ENCODE data around the gene SNAPC4. TPM values are rescaled to one million over a fixed set of nuclear protein-coding genes. Genes with fewer than 3 reads are reported as not detected.

The SNAPC4 gene
- total and polyA plus RNA-seq, 4 donors: 6.8 to 12.4 (median 9.8) TPM

DNA sequence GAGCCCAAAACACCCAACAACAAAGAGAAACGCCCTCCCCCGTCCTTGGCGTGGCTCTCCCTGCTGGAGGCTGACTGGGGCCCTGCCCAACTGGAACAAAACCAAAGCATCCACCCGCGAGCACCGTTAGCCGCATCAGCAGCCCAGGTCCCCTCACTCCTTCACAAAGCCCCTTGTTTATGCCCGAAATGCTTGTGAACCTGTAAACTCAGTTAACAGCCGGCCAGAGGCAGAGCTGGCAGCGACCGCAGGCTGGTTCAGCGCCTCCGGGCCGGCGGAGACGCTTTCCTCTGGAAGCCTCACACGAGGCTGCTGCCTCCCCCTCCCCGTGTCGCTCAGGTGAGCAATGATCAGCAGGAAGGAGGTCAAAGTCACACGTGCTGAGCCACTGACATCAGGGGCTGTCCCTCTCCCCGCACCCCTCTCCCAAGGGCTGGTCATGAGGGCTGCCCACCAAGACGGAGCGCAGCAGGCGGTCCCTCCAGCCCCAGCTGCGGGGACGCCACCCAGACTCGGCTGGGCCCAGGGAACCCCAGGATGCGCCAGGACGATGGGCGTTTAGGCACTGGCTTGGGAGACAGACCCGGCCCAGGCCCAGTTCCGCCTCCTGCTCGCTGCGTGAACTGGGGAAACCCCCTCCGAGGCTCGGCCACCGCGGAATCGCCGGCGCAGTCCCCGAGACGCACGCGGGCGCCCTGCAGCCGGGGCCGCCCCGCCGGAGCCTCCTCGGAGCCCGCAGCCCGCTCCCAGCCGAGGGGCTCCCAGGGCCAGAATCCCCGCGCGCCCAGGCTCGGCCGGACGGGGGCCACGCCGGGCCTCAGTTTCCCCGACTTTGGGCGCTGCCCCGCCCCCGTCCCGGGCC is 563 bp downstream of the SNAPC4 start:
- Histone ChIP-seq H3K9ac (ENCODE audit: insufficient read depth in 1 of 2, low read length in 2 of 2) (peak overlapping the region in 1 of 2 donors; percentile 61), H3K36me3 (ENCODE audit: control insufficient read depth in 4 of 4, insufficient read depth in 4 of 4, low read length in 4 of 4) (peaks cover 3 to 38% (median 9%) of the 10 kb centered on the region in 4 donors), H3K27me3 (ENCODE audit: control insufficient read depth in 3 of 3, insufficient read depth in 3 of 3, low read length in 2 of 3) (no peaks in the 10 kb centered on the region), H3K9me3 (ENCODE audit: control insufficient read depth in 4 of 4, insufficient read depth in 3 of 4, low read length in 3 of 4) (no peaks in the 10 kb centered on the region), H3K4me3 (peak overlapping the region; percentile 93), H3K27ac (ENCODE audit: low read depth in 1 of 2, low read length in 1 of 2) (peak overlapping the region; percentile 54 to 57), H3K4me1 (ENCODE audit: control insufficient read depth in 5 of 5, insufficient read depth in 5 of 5, low read length in 5 of 5) (peaks cover 0 to 15% (median 8%) of the 10 kb centered on the region in 5 donors)
- DNase-seq (no peak), ATAC-seq (ENCODE audit: insufficient read depth, low FRiP score) (no peak)
- 2 to 4% methylated on average over 61 to 67 of the region's 67 CpGs for WGBS, 2 donors
- no peak for TF ChIP-seq CTCF (IDR thresholded peaks at IDR 0.05; ENCODE audit: control extremely low read depth, extremely low read depth)

- 95 to 99% methylated on average over 12 of the region's 12 CpGs for WGBS, 2 donors
- Histone ChIP-seq H3K27ac (ENCODE audit: low read depth in 1 of 2, low read length in 1 of 2) (no peak overlapping the region), H3K9me3 (ENCODE audit: control insufficient read depth in 4 of 4, insufficient read depth in 3 of 4, low read length in 3 of 4) (no peaks in the 10 kb centered on the region), H3K9ac (ENCODE audit: insufficient read depth in 1 of 2, low read length in 2 of 2) (no peak overlapping the region), H3K4me3 (no peak overlapping the region), H3K36me3 (ENCODE audit: control insufficient read depth in 4 of 4, insufficient read depth in 4 of 4, low read length in 4 of 4) (peaks cover 5 to 39% (median 14%) of the 10 kb centered on the region in 4 donors), H3K27me3 (ENCODE audit: control insufficient read depth in 3 of 3, insufficient read depth in 3 of 3, low read length in 2 of 3) (no peaks in the 10 kb centered on the region), H3K4me1 (ENCODE audit: control insufficient read depth in 5 of 5, insufficient read depth in 5 of 5, low read length in 5 of 5) (peaks cover 0 to 15% (median 8%) of the 10 kb centered on the region in 5 donors)
- ATAC-seq (ENCODE audit: insufficient read depth, low FRiP score) (no peak), DNase-seq (no peak)
- TF ChIP-seq CTCF (IDR thresholded peaks at IDR 0.05; ENCODE audit: control extremely low read depth, extremely low read depth): no peak
These were observed 1.7 kb downstream of the SNAPC4 start for GRCh38 chr9:136398286-136398685.

DNA sequence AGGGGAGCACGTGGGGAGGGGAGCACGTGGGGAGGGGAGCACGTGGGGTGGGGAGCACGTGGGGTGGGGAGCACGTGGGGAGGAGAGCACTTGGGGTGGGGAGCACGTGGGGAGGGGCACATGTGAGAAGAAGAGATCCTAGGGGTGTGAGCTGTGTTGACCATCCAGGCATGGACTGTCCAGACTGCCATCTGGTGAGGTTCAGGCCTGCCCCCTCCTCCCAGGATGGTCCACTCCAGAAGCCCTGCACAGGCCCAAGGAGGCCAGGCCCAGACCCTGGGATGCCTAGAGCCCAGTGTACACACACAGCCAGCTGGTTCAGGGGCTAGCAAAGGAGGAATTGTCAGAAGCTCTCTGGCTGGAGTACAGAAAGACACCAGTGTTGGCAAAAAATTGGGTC is 2.3 kb downstream of the SNAPC4 start:
- DNase-seq: no peak
- Histone ChIP-seq H3K9ac (ENCODE audit: insufficient read depth in 1 of 2, low read length in 2 of 2) (no peak overlapping the region), H3K27ac (ENCODE audit: low read depth in 1 of 2, low read length in 1 of 2) (no peak overlapping the region), H3K4me3 (no peak overlapping the region), H3K9me3 (ENCODE audit: control insufficient read depth in 4 of 4, insufficient read depth in 3 of 4, low read length in 3 of 4) (no peaks in the 10 kb centered on the region), H3K27me3 (ENCODE audit: control insufficient read depth in 3 of 3, insufficient read depth in 3 of 3, low read length in 2 of 3) (no peaks in the 10 kb centered on the region), H3K36me3 (ENCODE audit: control insufficient read depth in 4 of 4, insufficient read depth in 4 of 4, low read length in 4 of 4) (peaks cover 5 to 46% (median 14%) of the 10 kb centered on the region in 4 donors), H3K4me1 (ENCODE audit: control insufficient read depth in 5 of 5, insufficient read depth in 5 of 5, low read length in 5 of 5) (peaks cover 0 to 15% (median 8%) of the 10 kb centered on the region in 5 donors)
- TF ChIP-seq CTCF (IDR thresholded peaks at IDR 0.05; ENCODE audit: control extremely low read depth, extremely low read depth): no peak
- ATAC-seq (ENCODE audit: insufficient read depth, low FRiP score): no peak
- WGBS, 2 donors: 79 to 82% methylated on average over 6 of the region's 6 CpGs

All from lung (tissue), 12 donors.